ENCODE measurements around the gene RBPJ.

Gene RBPJ

DNA sequence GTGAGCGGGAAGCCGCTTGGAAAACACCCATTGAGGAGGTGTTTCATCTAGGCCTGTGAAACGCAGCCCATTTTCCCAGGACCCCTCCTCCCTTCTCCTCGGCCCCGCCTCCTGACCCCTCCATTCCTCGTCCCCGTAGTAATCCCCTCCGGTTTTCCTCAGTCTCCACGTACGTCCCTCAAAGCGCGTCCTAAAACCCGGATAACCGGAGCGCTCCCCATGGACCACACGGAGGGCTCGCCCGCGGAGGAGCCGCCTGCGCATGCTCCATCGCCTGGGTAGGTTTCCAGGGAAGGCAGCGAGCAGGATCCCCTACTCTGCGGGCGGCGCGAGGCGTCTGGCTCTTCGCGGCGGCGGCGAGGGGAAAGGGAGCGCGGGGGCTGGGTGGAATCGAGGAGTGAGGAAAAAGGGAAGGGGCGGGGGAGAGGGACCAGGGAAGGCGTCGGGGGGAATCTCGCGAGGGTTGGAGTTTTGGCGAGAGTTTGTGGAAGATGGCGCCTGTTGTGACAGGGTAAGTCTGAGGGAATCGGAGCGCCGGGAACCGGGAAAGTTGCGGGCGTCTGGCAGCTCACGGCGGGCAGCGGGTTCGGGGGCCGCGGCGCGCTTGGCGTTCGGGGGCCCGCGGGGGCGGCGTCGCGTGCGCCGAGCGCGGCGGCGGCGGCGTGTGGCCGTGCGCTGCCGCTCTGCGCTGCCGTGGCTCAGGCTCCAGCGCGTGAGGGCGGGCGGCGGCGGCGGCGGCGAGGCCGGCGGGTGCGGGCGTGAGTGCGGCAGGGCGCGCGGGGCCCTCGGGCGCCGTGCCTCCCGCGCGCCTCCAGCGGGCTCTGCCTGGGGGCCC, at the start of gene RBPJ:
Gene RBPJ (plus strand): TSS at position 477 of the 835 bp plus-strand sequence. CDS start 15 bp downstream, at position 492.
- CTCF ChIA-PET, result interaction anchor here (1.2 kb wide), 1 partner anchor 238 kb away, joined by 6 read pairs; no protein-coding TSS in a partner anchor
- TF ChIP-seq, protein P1, sequence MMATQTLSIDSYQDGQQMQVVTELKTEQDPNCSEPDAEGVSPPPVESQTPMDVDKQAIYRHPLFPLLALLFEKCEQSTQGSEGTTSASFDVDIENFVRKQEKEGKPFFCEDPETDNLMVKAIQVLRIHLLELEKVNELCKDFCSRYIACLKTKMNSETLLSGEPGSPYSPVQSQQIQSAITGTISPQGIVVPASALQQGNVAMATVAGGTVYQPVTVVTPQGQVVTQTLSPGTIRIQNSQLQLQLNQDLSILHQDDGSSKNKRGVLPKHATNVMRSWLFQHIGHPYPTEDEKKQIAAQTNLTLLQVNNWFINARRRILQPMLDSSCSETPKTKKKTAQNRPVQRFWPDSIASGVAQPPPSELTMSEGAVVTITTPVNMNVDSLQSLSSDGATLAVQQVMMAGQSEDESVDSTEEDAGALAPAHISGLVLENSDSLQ (IDR thresholded peaks at IDR 0.05), result peak; percentile 46; the same call in 1 of the 2 replicates
- TF ChIP-seq FOXM1 (IDR thresholded peaks at IDR 0.05; ENCODE audit: borderline replicate concordance) (peak; percentile 95), FOXA1 (IDR thresholded peaks at IDR 0.05) (no peak), ARNT (IDR thresholded peaks at IDR 0.05) (0 out of 2 replicates have a peak, but pooled peaks have one; percentile 23), CTBP1 (IDR thresholded peaks at IDR 0.05; ENCODE audit: borderline replicate concordance) (peak; percentile 47; the same call in 1 of the 2 replicates), TARDBP (IDR thresholded peaks at IDR 0.05) (peak; percentile 44; the same call in 1 of the 2 replicates), ZNF384 (IDR thresholded peaks at IDR 0.05) (no peak), L3MBTL2 (conservative IDR thresholded peaks at IDR 0.05) (peak; percentile 45; the same call in 1 of the 2 replicates)
- POLR2A ChIA-PET, result interaction anchor here (0.6 to 2.1 kb wide), 12 partner anchors 11 to 248 kb away, joined by 3 to 7 read pairs (median 3); no protein-coding TSS in a partner anchor

DNA sequence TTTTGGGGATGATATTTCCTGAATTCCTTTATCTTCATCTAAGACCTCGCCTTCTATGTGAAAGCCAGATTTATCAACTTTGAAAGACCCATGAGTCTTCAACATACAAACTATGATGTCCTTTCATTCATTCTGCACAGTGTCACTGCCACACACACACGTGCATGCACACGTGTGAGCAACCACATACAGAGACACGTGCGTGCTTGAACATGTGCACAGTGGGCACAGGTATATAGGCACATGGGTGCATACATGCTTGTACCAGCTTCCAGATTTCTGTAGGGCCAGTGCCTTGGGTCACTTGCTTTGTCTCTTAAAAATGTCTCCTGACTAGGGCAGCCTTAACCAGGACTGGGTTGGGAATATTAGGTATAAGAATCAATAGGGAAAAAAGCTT, 49.1 kb upstream of the RBPJ start:
- TF ChIP-seq TARDBP (IDR thresholded peaks at IDR 0.05) (no peak), ZNF384 (IDR thresholded peaks at IDR 0.05) (no peak), CTBP1 (IDR thresholded peaks at IDR 0.05; ENCODE audit: borderline replicate concordance) (no peak)
- ChIA-PET CTCF (no interaction called here), POLR2A (no interaction called here)

More for the DNA sequence above, at the start of gene RBPJ:
- peak; percentile 67 for DNase-seq (ENCODE audit: extremely low spot score)

DNA sequence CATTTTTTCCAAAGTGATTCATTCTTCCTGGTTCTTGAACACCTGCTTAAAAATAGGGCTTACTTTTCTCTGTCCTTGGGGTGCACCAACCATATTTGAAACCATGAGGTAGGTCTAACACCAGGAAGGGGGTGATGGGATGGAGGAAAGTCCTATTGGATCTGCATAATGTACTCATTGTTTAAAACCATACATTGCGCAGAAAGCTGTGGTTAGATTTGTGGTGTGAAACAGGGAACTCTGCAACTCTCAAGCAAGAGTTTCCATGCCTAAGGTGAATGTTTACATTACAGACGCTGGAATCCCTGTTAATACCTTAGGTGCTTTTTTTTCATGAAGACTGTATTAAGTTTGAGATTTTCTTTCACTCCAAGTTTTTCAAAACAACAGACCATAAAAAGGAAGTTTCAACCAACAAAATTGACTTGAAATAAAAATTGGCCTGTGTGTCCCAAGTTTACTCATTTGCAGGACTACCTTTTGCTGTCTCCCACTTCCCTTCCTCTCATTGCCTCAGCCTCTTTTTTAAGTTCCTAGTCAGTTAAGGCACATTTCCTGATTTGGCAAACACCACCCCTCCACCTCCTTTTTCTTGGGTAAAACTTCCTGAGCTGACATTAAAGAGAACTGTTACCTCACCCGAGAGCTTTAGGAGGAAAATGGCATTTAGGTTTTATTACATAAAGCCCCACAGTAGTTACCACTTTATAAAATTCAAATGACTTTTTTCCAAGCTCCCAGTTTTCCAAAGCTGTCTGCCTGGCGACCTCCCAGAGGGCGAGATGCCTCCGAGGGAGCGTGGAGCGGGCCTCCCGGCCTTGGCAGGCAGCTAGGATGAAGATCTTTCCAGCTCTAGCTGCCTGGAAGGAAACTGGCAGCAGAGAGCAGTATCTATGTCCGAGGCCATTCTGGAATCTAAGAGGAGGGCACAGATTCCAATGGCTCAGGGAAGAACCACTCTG, 47.9 kb upstream of the RBPJ start:
- no peak for TF ChIP-seq L3MBTL2 (conservative IDR thresholded peaks at IDR 0.05)
- TF ChIP-seq ELF4 (IDR thresholded peaks at IDR 0.05), result no peak
- no peak for TF ChIP-seq LEF1 (IDR thresholded peaks at IDR 0.05; ENCODE audit: borderline replicate concordance)
- no peak for TF ChIP-seq HDGF (IDR thresholded peaks at IDR 0.05; ENCODE audit: borderline replicate concordance)
- TF ChIP-seq SUZ12 (IDR thresholded peaks at IDR 0.05), result no peak
- TF ChIP-seq, protein P1 (IDR thresholded peaks at IDR 0.05), result no peak
- TF ChIP-seq FOXK2 (IDR thresholded peaks at IDR 0.05), result no peak
- TF ChIP-seq SP1 (IDR thresholded peaks at IDR 0.05), result no peak
- TF ChIP-seq FOXA1 (IDR thresholded peaks at IDR 0.05), result no peak
- TF ChIP-seq NFRKB (IDR thresholded peaks at IDR 0.05), result no peak
- TF ChIP-seq TARDBP (IDR thresholded peaks at IDR 0.05), result no peak
- no peak for TF ChIP-seq FOXM1 (IDR thresholded peaks at IDR 0.05; ENCODE audit: borderline replicate concordance)
- TF ChIP-seq CTBP1 (IDR thresholded peaks at IDR 0.05; ENCODE audit: borderline replicate concordance), result no peak
- TF ChIP-seq BHLHE40 (IDR thresholded peaks at IDR 0.05; ENCODE audit: borderline replicate concordance), result no peak
- no peak for TF ChIP-seq ARNT (IDR thresholded peaks at IDR 0.05)
- POLR2A ChIA-PET, result no interaction called here
- no peak for DNase-seq (ENCODE audit: extremely low spot score)
- CTCF ChIA-PET, result no interaction called here

More for the DNA sequence above, 49.1 kb upstream of the RBPJ start:
- no peak for DNase-seq (ENCODE audit: extremely low spot score)

DNA sequence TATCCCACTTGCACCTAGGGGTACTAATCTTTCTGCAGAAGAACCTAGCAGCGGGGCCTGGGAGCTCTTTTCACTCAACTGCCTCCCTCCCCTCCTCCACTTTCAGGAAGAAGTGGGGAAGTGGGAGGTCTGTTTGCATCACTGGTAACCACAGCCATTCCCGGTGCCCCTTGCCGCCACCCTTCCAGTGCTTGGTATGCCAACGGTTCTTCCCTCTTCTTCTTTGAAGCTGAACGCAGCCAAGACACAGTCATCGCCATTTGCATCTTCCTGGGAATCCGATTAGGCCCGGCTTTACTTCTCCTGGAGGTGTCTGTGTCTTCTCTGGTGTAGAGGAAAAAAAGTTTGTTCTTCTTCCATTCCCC, 47.2 kb upstream of the RBPJ start:
- TF ChIP-seq, protein P1 (IDR thresholded peaks at IDR 0.05), result no peak
- TF ChIP-seq L3MBTL2 (conservative IDR thresholded peaks at IDR 0.05) (no peak), ELF4 (IDR thresholded peaks at IDR 0.05) (no peak), CTBP1 (IDR thresholded peaks at IDR 0.05; ENCODE audit: borderline replicate concordance) (no peak)
- ChIA-PET POLR2A (no interaction called here), CTCF (no interaction called here)
- no peak for DNase-seq (ENCODE audit: extremely low spot score)

DNA sequence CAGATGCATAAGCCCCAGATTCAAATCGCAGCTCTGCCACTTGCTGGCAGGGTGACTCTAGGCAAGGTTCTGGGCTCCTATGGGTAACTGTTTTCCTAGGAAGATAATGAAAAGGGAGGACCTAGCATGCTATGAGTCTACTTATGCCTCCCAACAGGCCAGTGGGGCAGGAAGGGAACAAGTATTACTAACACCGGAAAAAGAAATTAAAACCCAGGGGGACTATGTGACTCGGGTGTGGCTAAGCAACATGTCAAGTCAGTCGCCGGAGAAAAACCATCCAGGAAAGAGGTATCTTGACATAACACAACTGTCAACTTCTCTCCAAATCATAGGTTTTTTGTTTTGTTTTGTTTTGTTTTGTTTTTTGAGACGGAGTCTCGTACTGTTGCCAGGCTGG, 45.5 kb upstream of the RBPJ start:
- POLR2A ChIA-PET, result no interaction called here
- DNase-seq (ENCODE audit: extremely low spot score), result no peak
- CTCF ChIA-PET, result no interaction called here
- TF ChIP-seq FOXA1 (IDR thresholded peaks at IDR 0.05) (no peak), ZNF384 (IDR thresholded peaks at IDR 0.05) (no peak), L3MBTL2 (conservative IDR thresholded peaks at IDR 0.05) (no peak), ARNT (IDR thresholded peaks at IDR 0.05) (no peak), NFRKB (IDR thresholded peaks at IDR 0.05) (no peak), FOXM1 (IDR thresholded peaks at IDR 0.05; ENCODE audit: borderline replicate concordance) (no peak), TARDBP (IDR thresholded peaks at IDR 0.05) (no peak), CTBP1 (IDR thresholded peaks at IDR 0.05; ENCODE audit: borderline replicate concordance) (no peak), BHLHE40 (IDR thresholded peaks at IDR 0.05; ENCODE audit: borderline replicate concordance) (no peak), SUZ12 (IDR thresholded peaks at IDR 0.05) (no peak), LEF1 (IDR thresholded peaks at IDR 0.05; ENCODE audit: borderline replicate concordance) (no peak), SP1 (IDR thresholded peaks at IDR 0.05) (no peak), ELF4 (IDR thresholded peaks at IDR 0.05) (no peak), FOXK2 (IDR thresholded peaks at IDR 0.05) (no peak), HDGF (IDR thresholded peaks at IDR 0.05; ENCODE audit: borderline replicate concordance) (no peak)
- TF ChIP-seq, protein P1 (IDR thresholded peaks at IDR 0.05), result no peak
